Liver (tissue), 9 donors: Measurements from ENCODE around the gene TECR. TPM values are rescaled to one million over a fixed set of nuclear protein-coding genes. Genes with fewer than 3 reads are reported as not detected.

Experiments used
- DNase-seq: peaks from one replicate; pipeline ENCODE4 v3.0.0-alpha.2; 2017; ENCODE audit warnings: low spot score
- H3K27ac ChIP-seq, 2 donors: one replicate each; pipeline ENCODE4 v1.7.0; 2013; ENCODE audit warnings: inconsistent platforms in 2 of 2, low read length in 2 of 2, control low read depth in 1 of 2, low read depth in 1 of 2, mild to moderate bottlenecking in 1 of 2
- H3K27me3 ChIP-seq, 4 donors: one replicate each; pipeline versions ENCODE4 v1.6.1 to v1.7.0; 2013; ENCODE audit warnings: low read length in 3 of 4, inconsistent platforms in 1 of 4, mild to moderate bottlenecking in 1 of 4, moderate library complexity in 1 of 4; ENCODE audit not compliant: control insufficient read depth in 4 of 4, insufficient read depth in 4 of 4
- H3K36me3 ChIP-seq, 4 donors: one replicate each; pipeline versions ENCODE4 v1.6.1 to v1.7.0; 2013; ENCODE audit warnings: low read length in 3 of 4, mild to moderate bottlenecking in 3 of 4, low read depth in 1 of 4, moderate library complexity in 1 of 4; ENCODE audit not compliant: control insufficient read depth in 4 of 4, insufficient read depth in 3 of 4
- H3K4me1 ChIP-seq, 4 donors: one replicate each; pipeline versions ENCODE4 v1.6.1 to v1.7.0; 2013; ENCODE audit warnings: low read length in 3 of 4, mild to moderate bottlenecking in 3 of 4, moderate library complexity in 1 of 4; ENCODE audit not compliant: control insufficient read depth in 4 of 4, insufficient read depth in 4 of 4
- H3K4me3 ChIP-seq, 3 donors: one replicate each; pipeline versions ENCODE4 v1.6.1 to v1.7.0; 2013; ENCODE audit warnings: low read length in 3 of 3, control low read depth in 1 of 3, low read depth in 1 of 3, mild to moderate bottlenecking in 1 of 3
- H3K9ac ChIP-seq, 2 donors: one replicate each; pipeline ENCODE4 v1.7.0; 2013; ENCODE audit warnings: low read length in 2 of 2, mild to moderate bottlenecking in 2 of 2, moderate library complexity in 2 of 2, control low read depth in 1 of 2, low read depth in 1 of 2
- H3K9me3 ChIP-seq, 4 donors: one replicate each; pipeline versions ENCODE4 v1.6.1 to v1.7.0; 2013; ENCODE audit warnings: low read length in 3 of 4; ENCODE audit not compliant: control insufficient read depth in 4 of 4
- ATF3 ChIP-seq: IDR thresholded peaks from 2 replicates; pipeline ENCODE4 v1.6.1; 2016; ENCODE audit warnings: antibody characterized with exemption
- EGR1 ChIP-seq, 2 donors: IDR thresholded peaks; 2 replicates each; pipeline ENCODE4 v1.6.1; 2016 to 2018; ENCODE audit warnings: antibody characterized with exemption in 2 of 2, low read depth in 2 of 2
- FOXA2 ChIP-seq: IDR thresholded peaks from 2 replicates; pipeline ENCODE4 v1.6.1; 2016; ENCODE audit warnings: antibody characterized with exemption
- GABPA ChIP-seq, 2 donors: IDR thresholded peaks in 1 of 2; conservative IDR thresholded peaks in 1 of 2; 2 replicates each; pipeline ENCODE4 v1.6.1; 2016; ENCODE audit warnings: antibody characterized with exemption in 2 of 2, mild to moderate bottlenecking in 1 of 2, moderate library complexity in 1 of 2
- HNF4A ChIP-seq, 2 donors: conservative IDR thresholded peaks; 2 replicates each; pipeline ENCODE4 v1.6.1; 2016; ENCODE audit warnings: antibody characterized with exemption in 2 of 2, mild to moderate bottlenecking in 2 of 2
- HNF4G ChIP-seq: IDR thresholded peaks from 2 replicates; pipeline ENCODE4 v1.6.1; 2016; ENCODE audit warnings: antibody characterized with exemption
- JUND ChIP-seq, 2 donors: IDR thresholded peaks; 2 replicates each; pipeline ENCODE4 v1.6.1; 2016; ENCODE audit warnings: antibody characterized with exemption in 2 of 2
- MAX ChIP-seq: IDR thresholded peaks from 2 replicates; pipeline ENCODE4 v1.6.1; 2016; ENCODE audit warnings: antibody characterized with exemption
- NR2F2 ChIP-seq: IDR thresholded peaks from 2 replicates; pipeline ENCODE4 v1.6.1; 2016; ENCODE audit warnings: antibody characterized with exemption
- RAD21 ChIP-seq, 2 donors: IDR thresholded peaks; 2 replicates each; pipeline ENCODE4 v1.6.1; 2016; ENCODE audit warnings: antibody characterized with exemption in 2 of 2, mild to moderate bottlenecking in 2 of 2
- REST ChIP-seq: IDR thresholded peaks from 2 replicates; pipeline ENCODE4 v1.6.1; 2016; ENCODE audit warnings: antibody characterized with exemption, mild to moderate bottlenecking
- RXRA ChIP-seq, 2 donors: IDR thresholded peaks; 2 replicates each; pipeline ENCODE4 v1.6.1; 2017 to 2018; ENCODE audit warnings: antibody characterized with exemption in 2 of 2, mild to moderate bottlenecking in 1 of 2
- SP1 ChIP-seq: IDR thresholded peaks from 2 replicates; pipeline ENCODE4 v1.6.1; 2018; ENCODE audit warnings: antibody characterized with exemption, mild to moderate bottlenecking
- TAF1 ChIP-seq: conservative IDR thresholded peaks from 2 replicates; pipeline ENCODE4 v1.6.1; 2016; ENCODE audit warnings: antibody characterized with exemption, mild to moderate bottlenecking
- YY1 ChIP-seq: IDR thresholded peaks from 2 replicates; pipeline ENCODE4 v1.6.1; 2016; ENCODE audit warnings: antibody characterized with exemption, mild to moderate bottlenecking
- ZBTB33 ChIP-seq: IDR thresholded peaks from 2 replicates; pipeline ENCODE4 v1.6.1; 2016; ENCODE audit warnings: antibody characterized with exemption
- WGBS: extraction: QIAGEN DNeasy Blood & Tissue Kit; methylation state at CpG from one replicate; pipeline ENCODE4 v1.1.7; 2013; 5-methylcytosine and 5-hydroxymethylcytosine counted together
- polyA plus RNA-seq, 2 donors: library from polyadenylated mRNA; stranded (reverse) in 1 of 2; unstranded in 1 of 2; fragments of 200-250 nt in 1 of 2; fragments of >200 nt in 1 of 2; fragmentation: Nextera tagmentation in 1 of 2; extraction: Ambion mirVana in 1 of 2; gene quantifications; one replicate each; pipeline versions ENCODE4 v1.2.1 to v1.2.3, GENCODE V29; 2013 to 2015
- total RNA-seq, 2 donors: library from RNA; depleted of rRNA; stranded (reverse); fragments of >200 nt; gene quantifications; one replicate each; pipeline ENCODE4 v1.2.3, GENCODE V29; 2014
- TF ChIP-seq, protein P1 (sequence below): fragments of 150-350 bp; IDR thresholded peaks from 2 replicates; pipeline ENCODE4 v1.5.1; 2017; ENCODE audit warnings: improper control_type of control experiment, low read depth, low read length; ENCODE audit not compliant: missing input control
- donor health status: healthy.
- donor health status: healthy.
- donor health status: healthy.
- donor health status: healthy.
- donor health status: healthy.

TECR gene
- total and polyA plus RNA-seq, 4 donors, result 26.4 to 157 (median 60.8) TPM

DNA sequence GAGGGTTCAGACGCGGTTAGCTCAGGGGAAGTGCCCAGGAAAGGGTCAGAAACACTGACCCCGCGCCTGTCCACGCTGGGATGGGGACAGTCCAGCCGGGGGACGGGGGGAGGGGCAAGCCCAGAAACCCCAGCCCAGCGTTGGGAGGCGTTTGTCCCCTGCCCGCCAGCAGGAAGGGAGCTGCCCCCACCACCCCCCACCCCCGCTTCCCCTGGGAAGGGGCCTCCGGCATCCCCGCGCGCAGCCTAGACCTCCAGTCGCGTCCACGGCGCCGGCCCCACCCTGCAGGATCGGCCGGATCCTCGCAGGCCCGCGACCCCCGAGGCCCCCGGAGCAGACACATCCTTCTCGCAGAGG, 33.7 kb upstream of the TECR start (continued):
- TF ChIP-seq MAX (no peak), HNF4G (no peak), RAD21 (IDR thresholded peaks at IDR 0.05) (no peak)

GRCh38 chr19:14496029-14496833, 33.2 kb upstream of the TECR start, which contains the start of gene GIPC1:
Gene GIPC1, minus strand, starts transcription at chr19:14496127. Its CDS starts 13,151 bp downstream, at chr19:14482976.
- Histone ChIP-seq H3K9me3 (no peaks in the 10 kb centered on the region), H3K9ac (peak within 1 kb of the TSS in 1 of 2 donors; percentile 60), H3K27ac (peak within 1 kb of the TSS; percentile 32 to 40), H3K4me1 (peaks cover 3 to 30% (median 21%) of the 10 kb centered on the region in 4 donors), H3K4me3 (peak within 1 kb of the TSS; percentile 67 to 85 (median 70)), H3K36me3 (peaks cover 0 to 3% (median 2%) of the 10 kb centered on the region in 4 donors), H3K27me3 (no peaks in the 10 kb centered on the region)
- TF ChIP-seq EGR1 (IDR thresholded peaks at IDR 0.05; ENCODE audit: low read depth in 2 of 2) (no peak), HNF4A (conservative IDR thresholded peaks at IDR 0.05) (no peak), GABPA (IDR thresholded peaks at IDR 0.05 in 1 of 2, conservative IDR thresholded peaks at IDR 0.05 in 1 of 2) (peak in 1 of 2 donors; percentile 0), MAX (peak; percentile 66), JUND (IDR thresholded peaks at IDR 0.05) (no peak), YY1 (peak; percentile 18), SP1 (peak; percentile 84), RXRA (IDR thresholded peaks at IDR 0.05) (peak; percentile 22 to 34)
- WGBS, result 6% methylated on average over 71 of the region's 71 CpGs
- peak; percentile 93 for DNase-seq

GRCh38 chr19:14496834-14497227, 32.6 kb upstream of the TECR start:
- peak overlapping the region; percentile 32 to 40 for H3K27ac ChIP-seq
- no peaks in the 10 kb centered on the region for H3K27me3 ChIP-seq
- 46% methylated on average over 7 of the region's 7 CpGs for WGBS
- no peak overlapping the region for H3K4me3 ChIP-seq
- H3K9ac ChIP-seq, result no peak overlapping the region
- DNase-seq, result no peak
- H3K4me1 ChIP-seq, result peaks cover 3 to 30% (median 21%) of the 10 kb centered on the region in 4 donors
- TF ChIP-seq, protein P1, sequence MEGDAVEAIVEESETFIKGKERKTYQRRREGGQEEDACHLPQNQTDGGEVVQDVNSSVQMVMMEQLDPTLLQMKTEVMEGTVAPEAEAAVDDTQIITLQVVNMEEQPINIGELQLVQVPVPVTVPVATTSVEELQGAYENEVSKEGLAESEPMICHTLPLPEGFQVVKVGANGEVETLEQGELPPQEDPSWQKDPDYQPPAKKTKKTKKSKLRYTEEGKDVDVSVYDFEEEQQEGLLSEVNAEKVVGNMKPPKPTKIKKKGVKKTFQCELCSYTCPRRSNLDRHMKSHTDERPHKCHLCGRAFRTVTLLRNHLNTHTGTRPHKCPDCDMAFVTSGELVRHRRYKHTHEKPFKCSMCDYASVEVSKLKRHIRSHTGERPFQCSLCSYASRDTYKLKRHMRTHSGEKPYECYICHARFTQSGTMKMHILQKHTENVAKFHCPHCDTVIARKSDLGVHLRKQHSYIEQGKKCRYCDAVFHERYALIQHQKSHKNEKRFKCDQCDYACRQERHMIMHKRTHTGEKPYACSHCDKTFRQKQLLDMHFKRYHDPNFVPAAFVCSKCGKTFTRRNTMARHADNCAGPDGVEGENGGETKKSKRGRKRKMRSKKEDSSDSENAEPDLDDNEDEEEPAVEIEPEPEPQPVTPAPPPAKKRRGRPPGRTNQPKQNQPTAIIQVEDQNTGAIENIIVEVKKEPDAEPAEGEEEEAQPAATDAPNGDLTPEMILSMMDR, result no peak
- no peak for TF ChIP-seq ATF3
- no peak for TF ChIP-seq JUND (IDR thresholded peaks at IDR 0.05)
- no peak for TF ChIP-seq ZBTB33
- no peak for TF ChIP-seq SP1
- no peak for TF ChIP-seq TAF1
- TF ChIP-seq FOXA2, result no peak
- TF ChIP-seq RAD21 (IDR thresholded peaks at IDR 0.05), result no peak
- TF ChIP-seq MAX, result no peak
- TF ChIP-seq GABPA (IDR thresholded peaks at IDR 0.05 in 1 of 2, conservative IDR thresholded peaks at IDR 0.05 in 1 of 2), result no peak
- TF ChIP-seq REST, result no peak
- no peak for TF ChIP-seq RXRA (IDR thresholded peaks at IDR 0.05)
- TF ChIP-seq EGR1 (IDR thresholded peaks at IDR 0.05; ENCODE audit: low read depth in 2 of 2), result no peak
- TF ChIP-seq YY1, result no peak
- no peak for TF ChIP-seq NR2F2
- no peak for TF ChIP-seq HNF4G
- TF ChIP-seq HNF4A (conservative IDR thresholded peaks at IDR 0.05), result no peak
- no peaks in the 10 kb centered on the region for H3K9me3 ChIP-seq
- peaks cover 0 to 3% (median 0%) of the 10 kb centered on the region in 4 donors for H3K36me3 ChIP-seq
